SW 1271 (cell line): ENCODE measurements around the gene ZBTB16.

ENCODE experiments used
- DNase-seq, 2 experiments: peaks; one replicate each; lab custom pipeline; 2025; lab: John Stamatoyannopoulos, UW

ZBTB16 gene, protein sequence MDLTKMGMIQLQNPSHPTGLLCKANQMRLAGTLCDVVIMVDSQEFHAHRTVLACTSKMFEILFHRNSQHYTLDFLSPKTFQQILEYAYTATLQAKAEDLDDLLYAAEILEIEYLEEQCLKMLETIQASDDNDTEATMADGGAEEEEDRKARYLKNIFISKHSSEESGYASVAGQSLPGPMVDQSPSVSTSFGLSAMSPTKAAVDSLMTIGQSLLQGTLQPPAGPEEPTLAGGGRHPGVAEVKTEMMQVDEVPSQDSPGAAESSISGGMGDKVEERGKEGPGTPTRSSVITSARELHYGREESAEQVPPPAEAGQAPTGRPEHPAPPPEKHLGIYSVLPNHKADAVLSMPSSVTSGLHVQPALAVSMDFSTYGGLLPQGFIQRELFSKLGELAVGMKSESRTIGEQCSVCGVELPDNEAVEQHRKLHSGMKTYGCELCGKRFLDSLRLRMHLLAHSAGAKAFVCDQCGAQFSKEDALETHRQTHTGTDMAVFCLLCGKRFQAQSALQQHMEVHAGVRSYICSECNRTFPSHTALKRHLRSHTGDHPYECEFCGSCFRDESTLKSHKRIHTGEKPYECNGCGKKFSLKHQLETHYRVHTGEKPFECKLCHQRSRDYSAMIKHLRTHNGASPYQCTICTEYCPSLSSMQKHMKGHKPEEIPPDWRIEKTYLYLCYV

DNA sequence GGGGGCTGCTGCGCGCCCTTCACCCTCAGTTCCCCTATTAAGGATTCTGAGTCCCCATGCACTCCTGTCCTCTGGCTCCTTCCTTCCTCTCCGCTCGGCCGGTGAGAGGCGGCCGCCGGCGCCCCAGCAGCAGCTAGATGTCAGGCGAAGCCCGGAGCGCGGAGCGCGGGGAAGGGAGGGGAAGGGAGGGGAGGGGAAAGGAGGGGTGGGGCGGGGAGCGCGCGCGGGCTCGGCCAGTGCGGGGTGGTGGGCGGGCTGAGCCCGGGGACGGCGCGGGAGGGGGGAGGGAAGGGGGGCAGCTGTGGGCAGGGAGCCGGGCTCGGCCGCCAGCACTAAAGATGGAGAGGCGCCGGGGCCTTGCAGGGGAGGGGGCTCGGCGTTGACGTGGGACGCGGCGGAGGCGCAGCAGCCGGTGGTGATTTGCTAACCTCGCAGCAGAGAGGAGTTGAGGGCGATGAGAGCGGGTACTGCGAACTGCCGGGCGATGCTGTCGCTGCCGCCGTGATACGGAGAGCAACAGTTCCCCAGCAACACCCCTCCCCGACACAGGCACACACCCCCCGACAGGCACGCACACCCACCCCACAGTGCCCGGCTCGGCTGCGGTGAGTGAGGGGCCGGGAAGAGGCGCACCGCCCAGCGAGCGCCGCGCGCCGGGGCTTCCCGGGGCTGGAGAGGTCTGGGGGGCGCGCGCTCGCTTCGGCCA lies at the start of gene ZBTB16:
Gene ZBTB16 (plus strand): TSS at position 434 of the 706 bp plus-strand sequence. CDS start 3,590 bp downstream, outside the sequence.
- DNase-seq: no peak

DNA sequence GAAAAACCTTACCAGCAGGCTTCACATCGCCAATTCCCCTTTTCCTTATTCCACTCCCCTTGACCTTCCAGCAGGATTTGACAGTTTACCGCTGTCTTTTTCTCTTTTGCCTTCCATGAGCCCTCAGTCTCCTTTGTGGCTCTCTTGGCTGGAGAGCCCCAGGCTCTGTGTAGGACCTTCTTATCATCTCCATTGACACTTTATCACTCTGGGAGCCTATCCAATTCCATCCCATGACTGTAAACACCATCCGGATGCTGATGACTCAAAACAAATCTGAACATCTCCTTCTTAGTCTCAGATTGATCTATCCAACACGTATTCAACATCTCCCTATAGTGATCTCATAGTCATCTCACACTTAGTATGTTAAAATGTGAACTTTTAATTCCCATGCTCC lies 48.6 kb upstream of the ZBTB16 start:
- DNase-seq: no peak

DNA sequence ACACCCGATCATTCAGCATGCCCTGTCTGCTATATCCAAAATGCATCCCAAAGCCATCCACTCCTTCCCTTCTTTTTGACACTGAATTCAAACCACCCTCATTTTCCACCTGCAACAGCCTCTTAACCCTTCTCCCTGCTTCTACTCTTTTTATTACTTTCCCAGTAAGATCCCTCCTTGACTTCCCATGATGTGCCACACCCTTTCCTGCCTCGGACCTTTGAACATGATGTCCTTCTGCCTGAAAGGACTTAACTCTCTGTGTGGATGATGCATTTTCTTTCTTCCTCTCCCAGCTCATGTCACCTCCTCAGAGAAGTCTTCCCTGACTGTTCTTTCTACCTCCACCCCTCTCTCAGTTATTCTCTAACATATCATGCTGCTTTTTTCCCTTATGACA lies 48.1 kb upstream of the ZBTB16 start:
- no peak for DNase-seq

DNA sequence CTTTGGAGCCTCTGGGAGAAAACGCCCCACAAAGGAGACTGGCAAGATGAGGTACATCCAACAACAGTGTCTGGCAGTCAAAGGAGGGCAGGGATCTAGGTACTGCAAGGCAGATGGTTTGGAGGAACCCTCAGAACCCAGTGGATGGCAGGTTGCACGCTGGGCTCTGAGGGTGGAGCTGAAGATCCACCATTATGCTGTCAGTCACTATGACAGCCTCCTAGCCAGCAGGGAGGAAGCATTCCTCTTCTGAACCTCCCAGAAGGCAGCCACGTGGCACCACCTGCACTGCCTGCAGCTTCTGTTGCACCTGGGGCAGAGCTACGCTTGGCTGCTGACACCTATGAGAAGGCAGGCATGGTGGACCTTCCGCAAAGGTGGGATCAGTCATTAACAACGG lies 44.4 kb upstream of the ZBTB16 start:
- no peak for DNase-seq

DNA sequence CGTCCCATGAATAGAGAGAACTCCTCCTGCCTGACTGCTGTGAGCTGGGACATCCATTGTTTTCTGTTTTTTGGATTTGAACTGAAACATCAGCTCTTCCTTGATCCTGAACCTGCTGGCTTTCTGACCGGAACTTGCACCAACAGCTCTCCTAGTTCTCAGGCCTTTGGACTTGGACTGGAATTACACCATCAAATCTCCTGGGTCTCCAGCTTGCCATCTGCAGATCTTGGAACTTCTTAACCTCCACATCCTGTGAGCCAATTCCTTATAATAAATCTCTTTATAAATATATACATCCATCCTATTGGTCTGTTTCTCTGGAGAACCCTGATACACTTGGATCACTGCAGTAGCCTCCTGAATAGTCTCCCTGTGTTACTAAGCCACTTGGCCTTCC lies 42.5 kb upstream of the ZBTB16 start:
- DNase-seq: no peak

DNA sequence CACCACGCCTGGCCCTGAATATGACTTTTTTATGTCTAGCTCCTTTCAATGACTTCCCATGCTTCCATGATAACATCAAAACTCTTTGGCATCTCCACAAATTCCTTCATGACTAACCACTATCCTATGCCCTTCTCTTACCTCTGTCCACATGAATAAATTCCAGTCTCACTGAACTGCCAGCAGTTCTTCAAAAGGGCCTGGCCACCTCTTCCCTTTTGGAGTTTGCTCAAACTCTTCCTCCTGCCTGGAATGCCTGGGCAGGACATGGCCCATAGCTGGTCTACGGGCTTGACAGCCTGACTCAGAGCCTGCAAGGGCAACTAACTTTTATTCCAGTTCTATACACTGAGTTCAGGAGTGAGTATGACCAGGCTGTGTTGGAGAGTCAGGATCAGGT lies 41.8 kb upstream of the ZBTB16 start:
- DNase-seq: no peak

DNA sequence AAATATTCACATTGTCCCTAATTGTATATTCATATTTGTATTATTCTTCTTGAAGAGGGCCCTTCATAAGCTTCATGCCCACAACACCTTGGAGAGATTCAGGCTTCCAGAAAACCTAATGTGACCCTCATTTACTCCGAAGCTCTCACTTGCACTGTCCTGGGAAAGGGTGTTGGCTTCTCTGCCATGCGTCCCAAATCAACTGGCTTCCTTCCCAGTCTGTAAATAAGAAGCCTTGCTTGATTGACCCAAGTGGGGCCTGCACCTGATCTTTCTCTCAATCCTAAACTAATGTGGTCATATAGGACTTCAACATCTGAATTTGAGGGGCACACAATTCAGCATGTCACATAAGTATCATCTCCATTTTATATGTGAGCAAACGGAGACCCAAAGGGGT lies 40.5 kb upstream of the ZBTB16 start:
- no peak for DNase-seq

DNA sequence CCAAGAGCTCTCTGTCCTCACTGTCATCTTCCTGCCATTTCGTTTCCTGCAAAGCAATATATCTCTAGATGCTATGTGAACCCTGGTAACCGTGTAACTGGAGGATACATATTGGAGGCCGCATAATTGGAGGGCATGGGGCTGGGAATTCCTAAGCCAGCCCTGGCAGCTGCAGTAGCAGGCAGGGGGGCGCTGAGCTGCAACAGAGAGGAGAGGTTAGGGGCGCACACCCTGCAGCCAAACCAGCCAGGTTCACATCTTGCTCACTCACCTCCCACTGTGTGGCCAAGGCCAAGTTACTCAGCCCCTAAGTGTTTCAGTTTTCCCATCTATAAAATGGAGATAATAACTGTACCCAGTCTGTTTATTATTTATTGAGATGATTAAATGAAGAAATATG lies 39.9 kb upstream of the ZBTB16 start:
- no peak for DNase-seq

DNA sequence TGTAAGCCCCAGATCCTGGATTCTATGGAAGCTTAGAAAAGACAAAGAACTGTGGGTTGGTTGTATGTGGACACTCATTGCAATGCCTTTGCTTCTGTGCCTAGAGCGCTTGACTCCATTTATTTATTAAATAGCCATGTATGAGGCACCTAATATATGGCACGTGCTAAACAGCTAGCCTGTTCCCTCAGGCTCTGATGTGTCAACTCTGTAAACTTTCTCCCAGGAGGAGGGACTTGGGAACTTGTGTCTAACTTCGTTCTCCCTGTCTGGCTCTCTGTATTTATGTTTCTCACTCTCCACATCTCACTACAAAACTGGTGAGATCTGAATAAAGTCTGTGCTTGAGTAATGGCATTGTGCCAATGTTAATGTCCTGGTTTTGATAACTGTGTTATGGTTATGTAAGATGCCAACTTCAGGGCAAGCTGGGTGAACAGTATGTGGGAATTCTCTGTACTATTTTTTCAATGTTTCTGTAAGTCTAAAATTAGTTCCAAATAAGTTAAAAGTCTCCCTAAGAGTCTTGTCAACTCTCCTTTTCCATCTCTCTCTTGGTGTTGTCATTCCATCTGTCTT lies 34.1 kb upstream of the ZBTB16 start:
- no peak for DNase-seq

DNA sequence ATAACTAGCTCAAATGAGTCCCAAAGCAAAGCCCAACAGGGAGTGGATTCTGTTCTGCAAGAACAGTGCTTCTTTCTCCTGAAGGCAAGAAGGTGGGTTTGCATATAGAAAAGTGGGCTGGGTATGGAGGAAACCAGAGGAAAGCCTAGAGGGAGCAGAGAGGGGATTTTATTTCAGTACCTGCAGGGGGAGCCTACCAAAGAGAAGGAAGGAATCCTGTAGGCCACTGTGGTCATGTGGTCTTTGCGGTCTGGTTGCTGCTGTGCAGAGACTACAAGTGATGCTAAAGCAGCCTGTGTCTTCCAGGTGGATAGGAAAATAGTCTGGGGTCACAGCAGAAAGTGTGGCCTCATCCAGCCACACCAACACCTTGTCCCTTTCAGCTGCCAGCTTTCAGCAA lies 33.2 kb upstream of the ZBTB16 start:
- DNase-seq: no peak

DNA sequence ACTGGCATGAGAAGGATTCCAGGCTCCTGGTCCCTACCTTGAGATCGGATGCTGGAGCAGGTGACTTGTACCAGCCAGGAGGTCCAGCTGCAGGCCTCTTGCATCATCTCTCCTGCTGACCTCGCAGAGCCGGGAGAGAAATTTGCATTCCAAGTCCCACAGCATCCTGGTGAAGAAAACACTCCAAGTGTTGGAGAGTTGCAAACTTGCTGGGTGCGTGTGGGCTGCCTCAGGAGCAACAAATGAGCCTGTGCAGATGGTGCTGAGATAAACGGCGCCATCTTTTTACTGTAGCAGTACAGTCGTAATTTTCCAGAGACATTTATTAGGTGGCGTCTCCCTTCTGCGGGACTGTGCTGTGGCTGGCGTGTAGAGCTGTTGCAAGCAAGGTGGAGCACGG lies 32.1 kb upstream of the ZBTB16 start:
- no peak for DNase-seq

DNA sequence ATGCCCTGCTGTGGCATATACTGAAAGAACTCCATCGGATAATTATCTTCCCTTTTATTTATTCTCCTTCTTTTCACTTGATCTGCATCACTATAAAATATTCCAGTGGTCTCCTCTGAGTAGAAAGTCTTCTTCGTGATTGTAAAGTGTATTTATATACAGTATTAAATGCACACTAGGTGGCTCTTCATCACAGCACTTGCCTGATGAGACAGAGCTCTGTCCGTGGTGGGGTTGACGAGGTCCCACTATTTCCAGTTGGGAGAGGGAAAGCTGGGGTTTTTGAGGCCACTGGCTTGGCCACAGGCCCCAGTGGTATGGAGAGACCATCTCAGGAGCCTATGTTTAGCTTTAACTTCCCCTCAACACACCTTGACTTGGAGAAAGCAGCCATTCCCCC lies 31.6 kb upstream of the ZBTB16 start:
- no peak for DNase-seq

DNA sequence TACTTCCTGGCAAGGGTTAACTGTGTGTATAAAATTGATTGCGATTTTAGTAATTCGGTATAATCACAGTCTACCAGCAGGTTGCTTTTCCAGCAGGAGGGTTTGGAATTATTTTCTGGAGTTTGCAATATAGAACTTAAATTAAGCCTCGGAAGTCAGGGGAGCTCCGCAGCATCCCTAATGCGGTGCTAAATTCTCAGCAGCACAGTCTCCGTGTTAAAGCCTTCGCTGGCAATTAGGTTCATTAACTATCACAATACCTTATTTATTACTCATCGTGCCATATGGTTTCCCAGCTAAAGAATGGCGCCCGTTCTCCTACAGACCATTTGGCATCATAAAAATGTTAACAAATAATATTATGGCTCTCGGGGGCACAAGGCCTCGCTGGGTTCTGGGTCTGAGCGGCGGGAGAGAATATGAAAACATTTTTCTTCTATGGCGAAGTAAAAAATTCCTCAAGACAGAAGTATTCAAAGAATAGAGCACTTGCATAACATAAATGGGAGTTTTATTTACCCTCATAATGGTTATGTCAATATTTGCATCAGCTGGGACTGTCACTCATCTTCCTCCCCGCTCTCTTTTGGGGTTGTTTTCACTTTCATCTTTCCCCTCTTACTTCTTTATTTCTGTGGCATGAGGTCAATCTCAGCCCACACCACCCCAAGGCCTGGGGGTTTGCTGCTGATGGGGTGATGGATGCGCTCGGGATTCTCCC lies 28.1 kb upstream of the ZBTB16 start:
- DNase-seq: no peak

DNA sequence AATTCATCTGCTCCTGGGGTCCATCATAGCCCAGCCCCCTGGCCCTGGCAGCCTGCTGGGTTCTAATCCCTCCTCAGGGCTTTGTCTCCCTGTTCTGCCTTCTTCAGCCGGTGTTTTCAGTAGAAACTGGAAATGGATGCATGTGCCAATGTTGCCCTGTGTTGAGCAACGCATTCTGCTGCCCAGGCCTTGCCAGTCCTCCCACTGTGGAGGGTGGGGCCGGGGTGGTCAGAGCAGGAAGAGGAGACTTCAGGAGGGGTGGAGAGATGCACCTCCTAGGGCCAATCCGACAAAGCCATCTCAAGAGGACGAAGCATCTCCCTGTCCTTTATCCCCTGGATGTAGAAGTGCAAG lies 27.6 kb upstream of the ZBTB16 start:
- DNase-seq: no peak

DNA sequence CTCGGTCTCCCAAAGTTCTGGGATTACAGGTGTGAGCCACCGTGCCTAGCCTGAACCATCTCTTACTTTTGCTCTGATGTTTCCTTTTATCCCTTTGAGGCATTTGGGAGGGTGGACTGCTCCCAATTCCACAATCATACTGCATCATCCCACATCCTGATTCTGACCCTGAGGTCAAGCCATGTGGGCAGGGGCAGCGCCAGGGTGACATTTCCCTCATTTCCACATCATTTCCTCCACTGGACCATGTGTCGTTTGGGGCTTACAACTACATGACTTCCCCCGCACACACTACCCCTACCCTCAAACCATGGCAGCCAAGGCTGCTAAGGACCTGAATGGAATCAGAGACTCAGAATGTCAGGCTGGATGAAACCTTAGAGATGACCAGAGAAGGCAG lies 26.4 kb upstream of the ZBTB16 start:
- DNase-seq: no peak

DNA sequence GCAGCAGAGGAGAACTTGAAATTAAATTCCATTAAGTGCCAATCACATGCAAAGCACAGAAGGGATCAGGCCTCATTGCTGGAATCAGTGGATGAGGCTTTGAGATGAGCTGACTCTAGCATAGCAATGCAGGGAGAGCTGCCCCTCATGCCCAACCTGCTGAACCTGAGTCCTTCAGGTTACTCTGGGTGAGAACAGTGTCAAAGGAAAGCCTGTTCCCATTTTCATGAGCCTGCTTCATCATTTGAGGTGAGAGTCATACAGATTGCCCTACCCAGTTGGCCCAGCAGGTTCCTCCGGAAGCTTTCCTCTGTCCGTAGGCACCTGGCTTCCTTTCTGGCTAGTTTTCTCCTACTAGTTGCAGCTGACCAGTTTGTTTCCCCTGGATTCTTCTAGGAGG lies 25.9 kb upstream of the ZBTB16 start:
- no peak for DNase-seq

DNA sequence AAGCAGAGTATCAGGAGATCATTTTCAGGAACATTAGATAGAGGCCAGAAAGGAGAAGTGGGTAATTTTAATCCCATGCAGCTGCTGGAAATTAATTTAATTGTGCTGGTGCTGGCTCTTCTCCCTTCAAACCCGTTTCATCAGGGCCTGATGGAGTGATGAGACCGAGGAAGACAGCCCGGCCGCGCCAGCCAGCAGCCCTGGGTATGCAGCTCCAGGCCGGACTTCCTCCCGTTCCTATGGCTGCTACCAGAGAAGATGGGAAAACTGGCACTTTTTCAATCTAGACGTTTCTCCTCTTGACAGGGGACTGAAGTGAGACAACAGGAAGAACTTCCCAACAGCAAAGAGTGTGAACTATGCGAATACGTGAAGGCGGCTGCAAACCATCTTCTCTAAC lies 24.6 kb upstream of the ZBTB16 start:
- DNase-seq: no peak

DNA sequence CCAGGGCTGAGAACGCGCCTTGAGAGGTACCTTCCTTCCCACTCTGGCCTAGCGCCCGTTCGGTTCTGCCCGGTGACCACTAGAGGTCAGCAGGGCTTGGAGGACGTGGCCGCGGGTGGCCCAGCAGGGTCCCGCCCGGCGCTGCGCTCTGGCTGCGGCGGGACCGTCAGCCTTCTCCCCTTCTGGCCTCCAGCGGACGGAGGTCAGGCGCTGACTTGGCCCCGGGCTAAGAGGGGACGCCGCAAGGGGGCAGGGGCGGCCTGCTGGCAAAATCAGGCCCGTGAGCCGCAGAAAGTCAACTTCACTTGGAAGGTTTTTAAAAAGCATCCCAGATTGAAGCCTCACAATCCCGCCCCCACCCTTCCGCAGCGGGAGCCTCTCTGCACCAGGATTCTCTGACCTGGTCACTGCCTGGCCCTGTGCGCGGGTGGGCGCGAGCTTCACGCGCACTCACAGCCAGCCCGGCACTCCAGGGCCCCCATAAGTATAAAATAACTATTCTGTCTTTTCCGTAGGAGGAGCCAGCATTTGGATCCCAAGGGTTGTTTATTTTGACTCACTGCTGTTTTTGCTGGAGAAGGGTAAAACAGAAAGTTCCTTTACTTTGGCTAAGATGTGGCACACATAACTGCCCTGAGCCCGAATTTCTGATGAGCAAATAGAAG lies 23.2 kb upstream of the ZBTB16 start:
- peak; percentile 16 to 46 for DNase-seq

DNA sequence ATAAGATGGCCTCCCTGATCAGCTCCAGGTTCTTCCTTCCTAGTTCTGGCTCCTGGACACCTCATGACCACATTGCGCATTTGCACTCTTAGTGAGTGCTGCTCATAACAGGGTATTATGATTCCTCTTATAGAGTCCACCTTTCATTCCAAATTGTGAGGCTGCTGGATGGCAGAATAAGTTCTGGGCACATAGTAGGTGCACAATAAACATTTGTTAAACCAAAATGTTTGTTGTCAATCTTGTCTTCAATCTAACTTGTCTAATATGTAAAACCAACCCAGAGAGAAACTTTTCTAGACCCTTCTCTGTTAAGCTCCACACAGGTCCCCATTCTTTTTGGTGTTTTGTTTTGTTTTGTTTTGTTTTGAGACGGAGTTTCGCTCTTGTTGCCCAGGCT lies 22.6 kb upstream of the ZBTB16 start:
- DNase-seq: no peak

DNA sequence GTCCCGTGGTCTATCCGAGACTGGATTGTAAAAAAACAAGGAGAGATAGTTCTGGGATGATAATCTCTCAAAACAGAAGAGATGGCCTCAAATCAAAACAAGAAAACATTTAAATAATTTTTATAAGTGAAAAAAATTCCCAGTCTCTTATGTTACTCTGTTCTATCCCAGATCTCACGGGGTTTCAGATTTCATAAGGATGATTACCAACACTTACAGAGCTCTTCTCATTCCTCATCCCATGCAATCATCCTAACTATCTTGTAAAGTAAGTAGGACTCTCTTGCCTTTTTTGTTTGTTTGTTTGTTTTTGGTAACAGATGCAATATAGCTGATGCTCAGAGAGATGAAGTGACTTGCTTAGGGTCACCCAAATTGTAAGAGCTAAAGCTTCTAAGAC lies 20.0 kb upstream of the ZBTB16 start:
- no peak for DNase-seq

DNA sequence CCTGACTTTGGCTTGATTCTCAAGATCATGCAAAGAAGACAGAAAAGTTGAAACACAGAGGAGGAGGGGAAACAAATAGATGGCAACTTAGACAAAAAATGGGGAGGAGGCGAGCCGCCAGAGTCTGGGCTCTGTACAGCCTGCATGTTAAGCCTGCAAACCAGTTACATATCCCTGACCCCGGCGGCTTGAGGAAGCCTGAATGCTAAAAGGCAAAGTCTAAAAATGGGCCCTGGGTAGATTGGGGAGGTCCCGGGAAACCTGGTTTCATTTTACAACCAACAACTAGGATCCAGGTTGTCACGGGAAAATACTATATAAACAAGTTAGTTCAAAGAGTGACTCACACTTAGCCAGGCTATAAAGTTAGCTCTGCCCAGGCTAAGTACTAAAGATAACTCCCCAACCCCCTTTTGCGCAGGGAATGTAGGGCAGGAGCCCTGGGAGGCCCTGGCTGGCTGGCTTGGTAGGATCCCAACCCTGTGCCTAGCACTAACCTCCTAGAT lies 18.8 kb upstream of the ZBTB16 start:
- DNase-seq: no peak
